ENCODE data around the gene ADGRB3.

DNA sequence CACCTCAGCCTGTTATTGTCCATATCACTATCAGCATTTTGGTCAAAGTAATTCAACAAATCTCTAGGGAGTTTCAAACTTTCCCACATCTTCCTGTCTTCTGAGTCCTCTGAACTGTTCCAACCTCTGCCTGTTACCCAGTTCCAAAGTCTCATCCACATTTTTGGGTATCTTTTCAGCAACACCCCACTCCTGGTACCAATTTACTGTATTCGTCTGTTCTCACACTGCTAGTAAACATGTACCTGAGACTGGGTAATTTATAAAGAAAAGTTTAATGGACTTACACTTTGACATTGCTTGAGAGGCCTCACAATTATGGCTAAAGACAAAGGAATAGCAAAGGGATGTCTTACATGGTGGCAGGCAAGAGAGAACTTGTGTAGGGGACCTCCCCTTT lies 224.2 kb downstream of the ADGRB3 start:
- TF ChIP-seq POLR2A (IDR thresholded peaks at IDR 0.05) (no peak), CTCF (IDR thresholded peaks at IDR 0.05 in 8 of 11, conservative IDR thresholded peaks at IDR 0.05 in 3 of 11) (no peak)

Data from spleen (tissue), 7 donors.